ENCODE measurements around the gene CRIP3.

CRIP3 gene

GRCh38 chr6:43291708-43292107, 16.9 kb downstream of the CRIP3 start:
- intact Hi-C loops (cut with DNase I): no loop called here
- no peak for DNase-seq

GRCh38 chr6:43290905-43291355, 17.7 kb downstream of the CRIP3 start:
- intact Hi-C loops (cut with DNase I): no loop called here
- DNase-seq: peak in 1 of 10 donors; percentile 14

- intact Hi-C loops (cut with DNase I): no loop called here
- peak in 1 of 10 donors; percentile 20 for DNase-seq
These were observed 18.2 kb downstream of the CRIP3 start for GRCh38 chr6:43290339-43290904.

GRCh38 chr6:43287717-43288679, 20.6 kb downstream of the CRIP3 start:
- intact Hi-C loops (cut with DNase I): no loop called here
- DNase-seq: peak in 2 of 10 donors; percentile 59 to 68

GRCh38 chr6:43286980-43287716, 21.5 kb downstream of the CRIP3 start:
- peak in 4 of 10 donors; percentile 29 to 82 (median 48) for DNase-seq
- intact Hi-C loops (cut with DNase I): no loop called here

GRCh38 chr6:43286456-43286979, 22.1 kb downstream of the CRIP3 start:
- peak in 2 of 10 donors; percentile 36 to 69 for DNase-seq
- intact Hi-C loops (cut with DNase I): no loop called here

- peak in 1 of 10 donors; percentile 55 for DNase-seq
- intact Hi-C loops (cut with DNase I): no loop called here
These were observed 22.8 kb downstream of the CRIP3 start for GRCh38 chr6:43285832-43286231.

GRCh38 chr6:43284991-43285781, 23.4 kb downstream of the CRIP3 start:
- peak in 3 of 10 donors; percentile 44 to 77 (median 55) for DNase-seq
- intact Hi-C loops (cut with DNase I): no loop called here

- intact Hi-C loops (cut with DNase I): no loop called here
- peak in 3 of 10 donors; percentile 54 to 78 (median 65) for DNase-seq
These were observed 24.7 kb downstream of the CRIP3 start for GRCh38 chr6:43283905-43284304.

- peak in 3 of 10 donors; percentile 35 to 57 (median 48) for DNase-seq
- intact Hi-C loops (cut with DNase I): no loop called here
These were observed 25.1 kb downstream of the CRIP3 start for GRCh38 chr6:43283514-43283901.

GRCh38 chr6:43282636-43283513, 25.8 kb downstream of the CRIP3 start:
- peak in 3 of 10 donors; percentile 49 to 72 (median 61) for DNase-seq
- intact Hi-C loops (cut with DNase I): no loop called here

GRCh38 chr6:43282060-43282459, 26.6 kb downstream of the CRIP3 start:
- DNase-seq: peak in 3 of 10 donors; percentile 32 to 59 (median 53)
- intact Hi-C loops (cut with DNase I): no loop called here

GRCh38 chr6:43280234-43280633, 28.4 kb downstream of the CRIP3 start:
- intact Hi-C loops (cut with DNase I): no loop called here
- peak in 2 of 10 donors; percentile 15 to 47 for DNase-seq

- intact Hi-C loops (cut with DNase I): no loop called here
- peak in 1 of 10 donors; percentile 4 for DNase-seq
These were observed 30.0 kb downstream of the CRIP3 start for GRCh38 chr6:43278524-43279078.

- peak in 3 of 10 donors; percentile 47 to 63 (median 62) for DNase-seq
- intact Hi-C loops (cut with DNase I): no loop called here
These were observed 30.7 kb downstream of the CRIP3 start for GRCh38 chr6:43277643-43278523.

- intact Hi-C loops (cut with DNase I): no loop called here
- DNase-seq: peak in 1 of 10 donors; percentile 71
These were observed 31.4 kb downstream of the CRIP3 start for GRCh38 chr6:43277306-43277642.

GRCh38 chr6:43276577-43277305, 31.9 kb downstream of the CRIP3 start:
- DNase-seq: peak in 3 of 10 donors; percentile 57 to 66 (median 58)
- intact Hi-C loops (cut with DNase I): no loop called here
